ENCODE results near the gene SLC16A3. TPM values are rescaled to one million over a fixed set of nuclear protein-coding genes. Genes with fewer than 3 reads are reported as not detected.

The SLC16A3 gene
- total and polyA plus RNA-seq, 7 experiments from 2014 or later, result 1.4 to 264 (median 15.9) TPM

DNA sequence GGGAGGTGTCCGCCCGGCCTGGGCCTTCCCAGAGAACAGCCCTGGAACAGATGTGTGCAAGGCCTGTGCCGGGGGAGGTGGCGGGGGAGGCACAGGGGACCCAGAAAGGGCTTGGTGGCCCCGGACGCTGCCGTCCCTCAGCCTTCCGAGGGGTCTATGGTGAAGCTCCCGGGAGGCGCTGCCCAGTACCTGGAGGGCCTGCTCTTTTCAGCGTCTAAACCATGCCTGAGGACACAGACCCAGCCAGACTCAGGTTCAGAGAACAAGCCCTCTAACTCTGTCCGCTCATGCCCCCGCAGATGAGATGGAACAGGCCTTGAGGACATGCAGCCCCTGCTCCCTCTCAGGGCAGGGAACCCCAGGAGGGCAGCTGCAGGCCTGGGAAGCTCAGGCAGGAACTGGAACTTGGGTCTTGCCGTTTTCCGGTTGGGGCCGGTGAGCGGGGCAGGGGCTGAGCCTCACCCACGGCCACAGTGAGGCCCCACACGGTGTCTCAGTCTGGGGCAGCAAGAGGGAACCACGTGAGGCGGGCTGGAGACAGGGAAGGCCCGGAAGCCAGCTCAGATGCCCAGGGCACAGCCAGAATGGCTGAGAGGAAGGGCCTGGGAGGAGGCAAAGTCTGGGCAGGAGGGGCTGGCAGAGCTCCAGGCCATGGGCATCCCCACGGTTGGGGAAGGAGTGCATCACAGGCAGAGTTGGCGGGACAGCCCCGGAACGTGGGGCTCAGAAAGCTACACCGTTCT is 12.5 kb downstream of the SLC16A3 start:
- Mint-ChIP-seq H3K9me3 (peaks cover 0 to 1% (median 0%) of the 10 kb centered on the region in 11 donors), H3K27ac (peak overlapping the region; percentile 12 to 85 (median 75)), H3K4me3 (peak overlapping the region in 3 of 10 donors; percentile 21 to 81 (median 41)), H3K4me1 (peaks cover 13 to 55% (median 47%) of the 10 kb centered on the region in 7 donors), H3K27me3 (no peaks in the 10 kb centered on the region), H3K36me3 (peaks cover 9 to 19% (median 11%) of the 10 kb centered on the region in 5 donors)
- H3K27ac ChIP-seq (ENCODE audit: low read depth, low read length), result peak overlapping the region; percentile 30
- H3K27me3 ChIP-seq (ENCODE audit: control insufficient read depth in 2 of 2, insufficient read depth in 2 of 2, low read length in 2 of 2), result no peaks in the 10 kb centered on the region
- intact Hi-C loops (cut with micrococcal nuclease), result no loop called here
- DNase-seq, result peak in 1 of 9 donors; percentile 30
- CTCF ChIA-PET, result interaction anchor here (1.9 kb wide), 1 partner anchor 35 kb away, joined by 5 read pairs; no protein-coding TSS in a partner anchor
- POLR2A ChIA-PET, result interaction anchor here (0.6 to 2.6 kb wide), 6 partner anchors 9 to 76 kb away, joined by 3 to 11 read pairs (median 4); partner anchors contain the start of genes CD7 and SLC16A3
- peaks cover 15 to 51% (median 21%) of the 10 kb centered on the region in 3 experiments for H3K36me3 ChIP-seq (ENCODE audit: control insufficient read depth in 2 of 3, insufficient read depth in 3 of 3, low read length in 3 of 3)
- no peak overlapping the region for H3K4me3 ChIP-seq (ENCODE audit: low read length)
- H3K9me3 ChIP-seq (ENCODE audit: control insufficient read depth in 2 of 3, low read length in 3 of 3), result no peaks in the 10 kb centered on the region
- peaks cover 7 to 38% of the 10 kb centered on the region in 2 donors for H3K4me1 ChIP-seq (ENCODE audit: control insufficient read depth in 2 of 2, insufficient read depth in 2 of 2, low read length in 2 of 2)
- ATAC-seq, result peak; percentile 61

GRCh38 chr17:82241926-82242697 is 13.3 kb downstream of the SLC16A3 start:
- peaks cover 0 to 1% (median 0%) of the 10 kb centered on the region in 11 donors for H3K9me3 Mint-ChIP-seq
- peak overlapping the region; percentile 7 for H3K27ac ChIP-seq (ENCODE audit: low read depth, low read length)
- H3K4me1 ChIP-seq (ENCODE audit: control insufficient read depth in 2 of 2, insufficient read depth in 2 of 2, low read length in 2 of 2), result peaks cover 7 to 35% of the 10 kb centered on the region in 2 donors
- no peaks in the 10 kb centered on the region for H3K27me3 Mint-ChIP-seq
- H3K36me3 Mint-ChIP-seq, result peaks cover 9 to 20% (median 11%) of the 10 kb centered on the region in 5 donors
- peak; percentile 0 for ATAC-seq
- peaks cover 13 to 62% (median 47%) of the 10 kb centered on the region in 7 donors for H3K4me1 Mint-ChIP-seq
- H3K36me3 ChIP-seq (ENCODE audit: control insufficient read depth in 2 of 3, insufficient read depth in 3 of 3, low read length in 3 of 3), result peaks cover 20 to 55% (median 25%) of the 10 kb centered on the region in 3 experiments
- ChIA-PET POLR2A (interaction anchor here (0.5 to 1.9 kb wide), 7 partner anchors 9 to 74 kb away, joined by 3 to 5 read pairs (median 4); no protein-coding TSS in a partner anchor), CTCF (interaction anchor here (1.9 kb wide), 1 partner anchor 36 kb away, joined by 5 read pairs; no protein-coding TSS in a partner anchor)
- DNase-seq, result no peak
- intact Hi-C loops (cut with micrococcal nuclease), result no loop called here
- peak overlapping the region; percentile 31 to 75 (median 63) for H3K27ac Mint-ChIP-seq
- H3K27me3 ChIP-seq (ENCODE audit: control insufficient read depth in 2 of 2, insufficient read depth in 2 of 2, low read length in 2 of 2), result no peaks in the 10 kb centered on the region
- no peak overlapping the region for H3K4me3 ChIP-seq (ENCODE audit: low read length)
- H3K4me3 Mint-ChIP-seq, result peak overlapping the region in 2 of 10 donors; percentile 21 to 81
- H3K9me3 ChIP-seq (ENCODE audit: control insufficient read depth in 2 of 3, low read length in 3 of 3), result no peaks in the 10 kb centered on the region

- peaks cover 25 to 60% (median 29%) of the 10 kb centered on the region in 3 experiments for H3K36me3 ChIP-seq (ENCODE audit: control insufficient read depth in 2 of 3, insufficient read depth in 3 of 3, low read length in 3 of 3)
- Mint-ChIP-seq H3K9me3 (peaks cover 0 to 1% (median 0%) of the 10 kb centered on the region in 11 donors), H3K27me3 (no peaks in the 10 kb centered on the region), H3K4me1 (peaks cover 13 to 65% (median 47%) of the 10 kb centered on the region in 7 donors), H3K27ac (peak overlapping the region in 5 of 9 donors; percentile 0 to 75 (median 40)), H3K4me3 (no peak overlapping the region), H3K36me3 (peaks cover 9 to 20% (median 11%) of the 10 kb centered on the region in 5 donors)
- intact Hi-C loops (cut with micrococcal nuclease), result no loop called here
- no peak overlapping the region for H3K4me3 ChIP-seq (ENCODE audit: low read length)
- no peak overlapping the region for H3K27ac ChIP-seq (ENCODE audit: low read depth, low read length)
- peaks cover 10 to 40% of the 10 kb centered on the region in 2 donors for H3K4me1 ChIP-seq (ENCODE audit: control insufficient read depth in 2 of 2, insufficient read depth in 2 of 2, low read length in 2 of 2)
- ChIA-PET CTCF (interaction anchor here (1.9 kb wide), 1 partner anchor 37 kb away, joined by 5 read pairs; no protein-coding TSS in a partner anchor), POLR2A (interaction anchor here (0.5 to 1.9 kb wide), 5 partner anchors 8 to 61 kb away, joined by 4 to 5 read pairs (median 4); no protein-coding TSS in a partner anchor)
- DNase-seq (no peak), ATAC-seq (no peak)
- no peaks in the 10 kb centered on the region for H3K27me3 ChIP-seq (ENCODE audit: control insufficient read depth in 2 of 2, insufficient read depth in 2 of 2, low read length in 2 of 2)
- no peaks in the 10 kb centered on the region for H3K9me3 ChIP-seq (ENCODE audit: control insufficient read depth in 2 of 3, low read length in 3 of 3)
Observed at GRCh38 chr17:82242698-82242976, 13.8 kb downstream of the SLC16A3 start.

GRCh38 chr17:82242977-82243647 is 14.3 kb downstream of the SLC16A3 start:
- ATAC-seq, result no peak
- Histone ChIP-seq H3K27me3 (ENCODE audit: control insufficient read depth in 2 of 2, insufficient read depth in 2 of 2, low read length in 2 of 2) (no peaks in the 10 kb centered on the region), H3K4me1 (ENCODE audit: control insufficient read depth in 2 of 2, insufficient read depth in 2 of 2, low read length in 2 of 2) (peaks cover 8 to 36% of the 10 kb centered on the region in 2 donors), H3K36me3 (ENCODE audit: control insufficient read depth in 2 of 3, insufficient read depth in 3 of 3, low read length in 3 of 3) (peaks cover 29 to 65% (median 32%) of the 10 kb centered on the region in 3 experiments), H3K27ac (ENCODE audit: low read depth, low read length) (no peak overlapping the region), H3K9me3 (ENCODE audit: control insufficient read depth in 2 of 3, low read length in 3 of 3) (no peaks in the 10 kb centered on the region), H3K4me3 (ENCODE audit: low read length) (no peak overlapping the region)
- peaks cover 17 to 68% (median 46%) of the 10 kb centered on the region in 7 donors for H3K4me1 Mint-ChIP-seq
- H3K36me3 Mint-ChIP-seq, result peaks cover 12 to 23% (median 14%) of the 10 kb centered on the region in 5 donors
- H3K4me3 Mint-ChIP-seq, result no peak overlapping the region
- CTCF ChIA-PET, result interaction anchor here (1.9 kb wide), 1 partner anchor 37 kb away, joined by 5 read pairs; no protein-coding TSS in a partner anchor
- no peak for DNase-seq
- intact Hi-C loops (cut with micrococcal nuclease), result no loop called here
- POLR2A ChIA-PET, result interaction anchor here (0.5 to 1.9 kb wide), 4 partner anchors 8 to 55 kb away, joined by 4 to 5 read pairs (median 4); no protein-coding TSS in a partner anchor
- H3K9me3 Mint-ChIP-seq, result peaks cover 0 to 2% (median 0%) of the 10 kb centered on the region in 11 donors
- no peaks in the 10 kb centered on the region for H3K27me3 Mint-ChIP-seq
- H3K27ac Mint-ChIP-seq, result peak overlapping the region in 1 of 9 donors; percentile 58

- ATAC-seq (no peak), DNase-seq (no peak)
- Mint-ChIP-seq H3K27me3 (no peaks in the 10 kb centered on the region), H3K36me3 (peaks cover 14 to 28% (median 17%) of the 10 kb centered on the region in 5 donors), H3K9me3 (peaks cover 0 to 4% (median 0%) of the 10 kb centered on the region in 11 donors), H3K4me1 (peaks cover 15 to 63% (median 42%) of the 10 kb centered on the region in 7 donors), H3K27ac (peak overlapping the region in 7 of 9 donors; percentile 42 to 83 (median 73)), H3K4me3 (peak overlapping the region in 1 of 10 donors; percentile 32)
- POLR2A ChIA-PET, result interaction anchor here (1.9 kb wide), 1 partner anchor 12 kb away, joined by 5 read pairs; no protein-coding TSS in a partner anchor
- Histone ChIP-seq H3K4me3 (ENCODE audit: low read length) (no peak overlapping the region), H3K27me3 (ENCODE audit: control insufficient read depth in 2 of 2, insufficient read depth in 2 of 2, low read length in 2 of 2) (no peaks in the 10 kb centered on the region), H3K27ac (ENCODE audit: low read depth, low read length) (no peak overlapping the region), H3K36me3 (ENCODE audit: control insufficient read depth in 2 of 3, insufficient read depth in 3 of 3, low read length in 3 of 3) (peaks cover 29 to 72% (median 40%) of the 10 kb centered on the region in 3 experiments), H3K4me1 (ENCODE audit: control insufficient read depth in 2 of 2, insufficient read depth in 2 of 2, low read length in 2 of 2) (peaks cover 3 to 28% of the 10 kb centered on the region in 2 donors), H3K9me3 (ENCODE audit: control insufficient read depth in 2 of 3, low read length in 3 of 3) (no peaks in the 10 kb centered on the region)
- intact Hi-C loops (cut with micrococcal nuclease), result loop anchor here in 1 of 2 donors (2.0 kb wide), 1 partner anchor 77 kb away; no protein-coding TSS in a partner anchor
- CTCF ChIA-PET, result no interaction called here
Observed at GRCh38 chr17:82243648-82244412, 15.0 kb downstream of the SLC16A3 start.

Measured in naive thymus-derived CD4-positive, alpha-beta T cell (primary cell).